Thyroid gland (tissue), 4 donors: Measurements from ENCODE around the gene SLC7A7. TPM values are rescaled to one million over a fixed set of nuclear protein-coding genes. Genes with fewer than 3 reads are reported as not detected.

ENCODE experiments used
- DNase-seq, 2 donors: peaks; one replicate each; pipeline ENCODE4 v3.0.0-alpha.2; 2019
- H3K27ac ChIP-seq, 3 donors: fragments of 200-600 bp; sonication (generic); 1 replicate in 2 of 3; 2 replicates in 1 of 3; pipeline ENCODE4 v1.5.1; 2016 to 2019; ENCODE audit warnings: mild to moderate bottlenecking in 1 of 3, moderate library complexity in 1 of 3
- H3K27me3 ChIP-seq: fragments of 200-600 bp; sonication (generic); one replicate; pipeline ENCODE4 v1.5.1; 2019
- H3K36me3 ChIP-seq, 2 donors: fragments of 200-600 bp; sonication (generic); one replicate each; pipeline ENCODE4 v1.5.1; 2016 to 2019
- H3K4me1 ChIP-seq, 2 donors: fragments of 200-600 bp; sonication (generic); one replicate each; pipeline ENCODE4 v1.5.1; 2017 to 2019
- H3K4me3 ChIP-seq, 3 donors: fragments of 200-600 bp; sonication (generic); replicated peaks in 1 of 3; 1 replicate in 2 of 3; 2 replicates in 1 of 3; pipeline ENCODE4 v1.5.1; 2016; ENCODE audit warnings: mild to moderate bottlenecking in 1 of 3
- H3K9me3 ChIP-seq: fragments of 200-600 bp; sonication (generic); one replicate; pipeline ENCODE4 v1.5.1; 2017
- POLR2A ChIP-seq, 2 donors: fragments of 450-650 bp; IDR thresholded peaks; one replicate each; pipeline ENCODE4 v1.6.1; 2017; ENCODE audit warnings: antibody characterized with exemption in 2 of 2, mild to moderate bottlenecking in 2 of 2, moderate library complexity in 1 of 2
- WGBS, 2 donors: methylation state at CpG; one replicate each; pipeline ENCODE4 v1.1.5; 2017; 5-methylcytosine and 5-hydroxymethylcytosine counted together
- intact Hi-C: fragments of 100-400 bp; cut with DNase I; formaldehyde crosslinking; loops from one replicate; pipeline ENCODE4 v1.15.1; 2023
- total RNA-seq, 4 donors: library from RNA; depleted of rRNA; stranded (reverse); fragments of >200 nt; gene quantifications; one replicate each; pipeline ENCODE4 v1.2.3, GENCODE V29; 2016
- TF ChIP-seq, protein P1 (sequence below), 6 experiments: fragments of 200-600 bp in 3 of 6; fragments of 450-650 bp in 3 of 6; sonication (generic) in 3 of 6; IDR thresholded peaks; one replicate each; pipeline ENCODE4 v1.5.1; 2016 to 2019; ENCODE audit warnings: antibody characterized with exemption in 6 of 6, mild to moderate bottlenecking in 2 of 6, inconsistent platforms in 1 of 6, moderate library complexity in 1 of 6

The SLC7A7 gene
- total RNA-seq, 4 donors from 2014 or later = 8.4 to 15.1 (median 13.7) TPM

DNA sequence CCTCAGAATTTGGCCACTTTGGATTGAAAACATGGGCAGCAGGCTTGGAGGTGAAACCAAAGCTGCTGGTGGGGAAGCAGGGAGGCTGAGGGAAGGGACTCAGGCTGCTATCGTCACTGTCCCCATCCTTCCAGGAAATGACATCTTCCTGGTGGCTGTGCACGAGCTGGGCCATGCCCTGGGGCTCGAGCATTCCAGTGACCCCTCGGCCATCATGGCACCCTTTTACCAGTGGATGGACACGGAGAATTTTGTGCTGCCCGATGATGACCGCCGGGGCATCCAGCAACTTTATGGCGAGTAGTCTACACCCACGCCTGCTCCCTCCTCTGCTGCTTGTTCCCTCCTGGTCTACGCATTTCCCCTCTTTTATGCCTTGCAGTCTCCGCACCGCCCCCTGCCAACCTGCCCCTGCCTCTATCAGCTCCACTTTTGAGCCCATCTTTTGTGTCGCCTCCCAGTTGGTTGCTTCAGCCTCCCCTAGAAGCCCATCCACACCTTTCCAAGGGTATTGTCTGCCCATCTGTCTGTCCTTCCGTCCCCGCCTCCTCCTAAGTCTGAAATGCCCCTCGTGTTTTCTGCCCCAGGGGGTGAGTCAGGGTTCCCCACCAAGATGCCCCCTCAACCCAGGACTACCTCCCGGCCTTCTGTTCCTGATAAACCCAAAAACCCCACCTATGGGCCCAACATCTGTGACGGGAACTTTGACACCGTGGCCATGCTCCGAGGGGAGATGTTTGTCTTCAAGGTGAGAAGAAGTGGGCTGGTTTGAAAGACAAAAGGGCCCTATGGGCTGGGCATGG lies 28.1 kb upstream of the SLC7A7 start:
- H3K4me3 ChIP-seq = no peak overlapping the region
- intact Hi-C loops = loop anchor here (10.0 kb wide), 1 partner anchor 189 kb away; no protein-coding TSS in a partner anchor
- WGBS, 2 donors = 85 to 90% methylated on average over 20 to 21 of the region's 21 CpGs
- H3K27ac ChIP-seq = no peak overlapping the region
- no peak for DNase-seq
- H3K9me3 ChIP-seq = no peaks in the 10 kb centered on the region
- no peaks in the 10 kb centered on the region for H3K27me3 ChIP-seq
- peaks cover 49 to 58% of the 10 kb centered on the region in 2 donors for H3K36me3 ChIP-seq
- H3K4me1 ChIP-seq = peaks cover 2 to 26% of the 10 kb centered on the region in 2 donors
- TF ChIP-seq, protein P1, sequence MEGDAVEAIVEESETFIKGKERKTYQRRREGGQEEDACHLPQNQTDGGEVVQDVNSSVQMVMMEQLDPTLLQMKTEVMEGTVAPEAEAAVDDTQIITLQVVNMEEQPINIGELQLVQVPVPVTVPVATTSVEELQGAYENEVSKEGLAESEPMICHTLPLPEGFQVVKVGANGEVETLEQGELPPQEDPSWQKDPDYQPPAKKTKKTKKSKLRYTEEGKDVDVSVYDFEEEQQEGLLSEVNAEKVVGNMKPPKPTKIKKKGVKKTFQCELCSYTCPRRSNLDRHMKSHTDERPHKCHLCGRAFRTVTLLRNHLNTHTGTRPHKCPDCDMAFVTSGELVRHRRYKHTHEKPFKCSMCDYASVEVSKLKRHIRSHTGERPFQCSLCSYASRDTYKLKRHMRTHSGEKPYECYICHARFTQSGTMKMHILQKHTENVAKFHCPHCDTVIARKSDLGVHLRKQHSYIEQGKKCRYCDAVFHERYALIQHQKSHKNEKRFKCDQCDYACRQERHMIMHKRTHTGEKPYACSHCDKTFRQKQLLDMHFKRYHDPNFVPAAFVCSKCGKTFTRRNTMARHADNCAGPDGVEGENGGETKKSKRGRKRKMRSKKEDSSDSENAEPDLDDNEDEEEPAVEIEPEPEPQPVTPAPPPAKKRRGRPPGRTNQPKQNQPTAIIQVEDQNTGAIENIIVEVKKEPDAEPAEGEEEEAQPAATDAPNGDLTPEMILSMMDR (IDR thresholded peaks at IDR 0.05) = no peak
- TF ChIP-seq POLR2A (IDR thresholded peaks at IDR 0.05) = no peak

DNA sequence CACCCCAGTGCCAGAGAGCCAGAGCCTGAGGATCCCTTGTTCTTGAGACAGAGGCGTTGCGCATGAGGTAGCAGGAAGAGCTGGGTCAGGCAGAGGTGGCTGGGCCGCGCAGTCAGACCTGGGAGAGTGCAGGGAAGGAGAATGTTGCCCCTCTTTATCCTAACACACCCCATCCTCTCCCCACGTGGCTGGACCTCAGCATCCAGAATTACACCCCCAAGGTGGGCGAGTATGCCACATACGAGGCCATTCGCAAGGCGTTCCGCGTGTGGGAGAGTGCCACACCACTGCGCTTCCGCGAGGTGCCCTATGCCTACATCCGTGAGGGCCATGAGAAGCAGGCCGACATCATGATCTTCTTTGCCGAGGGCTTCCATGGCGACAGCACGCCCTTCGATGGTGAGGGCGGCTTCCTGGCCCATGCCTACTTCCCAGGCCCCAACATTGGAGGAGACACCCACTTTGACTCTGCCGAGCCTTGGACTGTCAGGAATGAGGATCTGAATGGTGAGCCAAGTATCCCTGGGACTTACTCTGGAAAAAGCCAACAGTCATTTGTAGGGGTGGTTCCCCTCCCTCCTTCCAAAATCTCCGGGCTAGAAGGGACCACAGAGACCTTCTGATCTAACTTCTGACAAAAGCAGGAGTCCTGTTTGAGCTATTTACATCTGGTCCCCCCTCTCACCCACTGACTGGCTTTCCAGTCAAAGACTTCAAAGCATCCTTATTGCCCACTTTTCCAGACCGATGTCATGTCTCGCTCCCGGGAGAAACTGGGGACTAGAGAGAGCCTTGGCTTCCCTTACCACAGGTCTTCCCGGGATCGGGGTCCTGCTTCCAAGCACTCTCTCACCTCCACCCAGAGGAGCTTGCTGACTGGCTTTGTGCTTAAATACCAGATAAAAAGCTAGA lies 27.2 kb upstream of the SLC7A7 start:
- no peak overlapping the region for H3K27ac ChIP-seq
- H3K4me1 ChIP-seq = peaks cover 10 to 24% of the 10 kb centered on the region in 2 donors
- TF ChIP-seq POLR2A (IDR thresholded peaks at IDR 0.05) = no peak
- TF ChIP-seq, protein P1 (IDR thresholded peaks at IDR 0.05) = no peak
- WGBS, 2 donors = 85 to 92% methylated on average over 28 of the region's 28 CpGs
- H3K4me3 ChIP-seq = no peak overlapping the region
- intact Hi-C loops = loop anchor here (10.0 kb wide), 1 partner anchor 188 kb away; no protein-coding TSS in a partner anchor
- H3K27me3 ChIP-seq = no peaks in the 10 kb centered on the region
- DNase-seq = no peak
- H3K36me3 ChIP-seq = peaks cover 49 to 58% of the 10 kb centered on the region in 2 donors
- H3K9me3 ChIP-seq = no peaks in the 10 kb centered on the region

DNA sequence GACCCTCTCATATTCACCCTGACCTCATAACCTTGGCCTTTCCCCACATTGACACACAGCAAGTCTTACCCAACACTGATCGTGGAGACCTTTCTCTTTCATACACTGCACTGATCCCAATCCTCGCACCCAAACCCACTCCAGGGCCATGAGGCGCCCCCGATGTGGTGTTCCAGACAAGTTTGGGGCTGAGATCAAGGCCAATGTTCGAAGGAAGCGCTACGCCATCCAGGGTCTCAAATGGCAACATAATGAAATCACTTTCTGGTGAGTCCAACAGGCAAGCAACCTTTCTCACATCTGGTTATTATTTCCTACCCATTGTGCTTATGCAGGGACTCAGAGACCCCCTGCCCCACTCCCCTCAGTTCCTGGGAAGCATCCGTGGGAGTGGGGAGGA lies 26.5 kb upstream of the SLC7A7 start:
- Histone ChIP-seq H3K36me3 (peaks cover 47 to 54% of the 10 kb centered on the region in 2 donors), H3K27me3 (no peaks in the 10 kb centered on the region), H3K9me3 (no peaks in the 10 kb centered on the region), H3K27ac (no peak overlapping the region), H3K4me1 (peaks cover 10 to 17% of the 10 kb centered on the region in 2 donors), H3K4me3 (no peak overlapping the region)
- intact Hi-C loops = loop anchor here (10.0 kb wide), 1 partner anchor 187 kb away; no protein-coding TSS in a partner anchor
- 91 to 94% methylated on average over 8 of the region's 8 CpGs for WGBS, 2 donors
- TF ChIP-seq POLR2A (IDR thresholded peaks at IDR 0.05) = no peak
- TF ChIP-seq, protein P1 (IDR thresholded peaks at IDR 0.05) = no peak
- DNase-seq = no peak

DNA sequence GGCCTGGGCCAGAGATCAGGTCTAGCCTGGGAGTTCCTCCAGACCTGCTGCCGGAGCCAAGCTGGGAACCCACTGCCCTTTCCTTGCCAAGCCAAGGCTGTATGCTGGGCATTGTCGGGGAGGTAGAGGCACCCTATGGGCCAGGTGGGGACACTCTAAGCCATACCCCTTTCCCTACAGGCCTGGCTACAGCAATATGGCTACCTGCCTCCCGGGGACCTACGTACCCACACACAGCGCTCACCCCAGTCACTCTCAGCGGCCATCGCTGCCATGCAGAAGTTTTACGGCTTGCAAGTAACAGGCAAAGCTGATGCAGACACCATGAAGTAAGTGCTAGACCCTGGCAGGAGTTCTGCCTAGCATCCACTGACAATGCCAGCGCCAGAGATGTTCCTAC lies 26.1 kb upstream of the SLC7A7 start:
- no peak for TF ChIP-seq POLR2A (IDR thresholded peaks at IDR 0.05)
- TF ChIP-seq, protein P1 (IDR thresholded peaks at IDR 0.05) = no peak
- H3K4me3 ChIP-seq = no peak overlapping the region
- H3K36me3 ChIP-seq = peaks cover 44 to 51% of the 10 kb centered on the region in 2 donors
- H3K27ac ChIP-seq = no peak overlapping the region
- intact Hi-C loops = loop anchor here (10.0 kb wide), 1 partner anchor 187 kb away; no protein-coding TSS in a partner anchor
- 88 to 95% methylated on average over 1 to 9 of the region's 9 CpGs for WGBS, 2 donors
- H3K9me3 ChIP-seq = no peaks in the 10 kb centered on the region
- DNase-seq = no peak
- H3K4me1 ChIP-seq = peaks cover 10 to 16% of the 10 kb centered on the region in 2 donors
- H3K27me3 ChIP-seq = no peaks in the 10 kb centered on the region
